Measurements from ENCODE around the gene GPC4.
"Not testable (repeated sequence)": the region's sequence is repeated elsewhere in the genome, so short reads cannot be mapped to it uniquely, and the experiment has no call there.

GPC4 gene

DNA sequence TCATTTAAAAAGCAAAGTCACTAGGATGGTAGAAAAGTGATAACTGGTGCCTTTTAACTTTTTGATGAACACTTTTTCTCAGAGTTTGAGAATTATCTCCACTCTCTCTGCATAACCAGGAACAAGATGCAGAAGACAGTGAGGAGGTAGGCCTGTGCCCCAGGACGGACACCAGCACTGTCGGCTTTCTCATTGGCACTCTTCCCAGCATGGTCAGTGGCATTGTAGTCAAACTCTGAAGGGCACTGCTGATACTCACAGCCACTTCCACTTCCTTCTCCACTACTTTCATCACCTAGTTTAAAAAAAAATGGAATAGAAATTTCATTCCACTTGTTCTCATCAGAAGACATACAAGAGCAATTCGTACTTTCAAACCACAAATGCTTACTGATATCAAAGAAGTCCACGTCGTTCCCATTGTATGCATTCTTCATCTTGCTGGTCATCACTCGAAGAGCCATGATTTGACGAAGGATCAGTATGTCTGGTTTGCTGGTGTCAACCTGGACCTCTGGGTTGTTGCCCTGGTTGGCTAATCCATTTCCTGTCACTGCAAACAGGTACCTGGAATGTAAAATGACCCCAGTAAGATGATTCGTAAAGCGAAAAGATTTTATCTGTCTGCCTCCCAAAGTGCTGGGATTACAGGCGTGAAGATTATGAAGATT, 112.4 kb downstream of the GPC4 start:
- TF ChIP-seq, protein P1, sequence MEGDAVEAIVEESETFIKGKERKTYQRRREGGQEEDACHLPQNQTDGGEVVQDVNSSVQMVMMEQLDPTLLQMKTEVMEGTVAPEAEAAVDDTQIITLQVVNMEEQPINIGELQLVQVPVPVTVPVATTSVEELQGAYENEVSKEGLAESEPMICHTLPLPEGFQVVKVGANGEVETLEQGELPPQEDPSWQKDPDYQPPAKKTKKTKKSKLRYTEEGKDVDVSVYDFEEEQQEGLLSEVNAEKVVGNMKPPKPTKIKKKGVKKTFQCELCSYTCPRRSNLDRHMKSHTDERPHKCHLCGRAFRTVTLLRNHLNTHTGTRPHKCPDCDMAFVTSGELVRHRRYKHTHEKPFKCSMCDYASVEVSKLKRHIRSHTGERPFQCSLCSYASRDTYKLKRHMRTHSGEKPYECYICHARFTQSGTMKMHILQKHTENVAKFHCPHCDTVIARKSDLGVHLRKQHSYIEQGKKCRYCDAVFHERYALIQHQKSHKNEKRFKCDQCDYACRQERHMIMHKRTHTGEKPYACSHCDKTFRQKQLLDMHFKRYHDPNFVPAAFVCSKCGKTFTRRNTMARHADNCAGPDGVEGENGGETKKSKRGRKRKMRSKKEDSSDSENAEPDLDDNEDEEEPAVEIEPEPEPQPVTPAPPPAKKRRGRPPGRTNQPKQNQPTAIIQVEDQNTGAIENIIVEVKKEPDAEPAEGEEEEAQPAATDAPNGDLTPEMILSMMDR (IDR thresholded peaks at IDR 0.05; ENCODE audit: low read length, missing control alignments), result no peak
- no peak for DNase-seq (ENCODE audit: low read depth)
- no peak overlapping the region for H3K4me3 ChIP-seq (replicated peaks; ENCODE audit: low read depth, low read length)

DNA sequence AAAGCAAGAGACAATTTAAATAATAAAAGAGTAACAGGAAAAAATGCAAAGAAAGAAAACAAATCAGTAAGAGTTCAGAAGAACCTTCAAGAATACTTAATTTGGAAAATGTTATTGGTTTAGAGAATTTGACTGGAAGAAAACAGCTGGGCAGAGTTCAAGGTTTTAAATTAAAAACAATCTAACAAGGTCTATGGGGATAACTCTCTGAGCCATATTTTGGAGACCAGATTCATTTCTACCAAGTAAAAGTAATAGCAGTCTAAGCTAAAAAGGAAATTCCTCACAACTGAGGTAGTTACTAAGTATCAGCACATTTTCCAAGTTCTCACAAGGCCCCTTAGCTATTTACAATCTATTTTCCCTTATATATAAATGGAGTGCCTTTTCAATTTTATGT, 114.7 kb downstream of the GPC4 start:
- H3K4me3 ChIP-seq (replicated peaks; ENCODE audit: low read depth, low read length), result no peak overlapping the region
- DNase-seq (ENCODE audit: low read depth), result no peak
- TF ChIP-seq, protein P1 (IDR thresholded peaks at IDR 0.05; ENCODE audit: low read length, missing control alignments), result no peak

DNA sequence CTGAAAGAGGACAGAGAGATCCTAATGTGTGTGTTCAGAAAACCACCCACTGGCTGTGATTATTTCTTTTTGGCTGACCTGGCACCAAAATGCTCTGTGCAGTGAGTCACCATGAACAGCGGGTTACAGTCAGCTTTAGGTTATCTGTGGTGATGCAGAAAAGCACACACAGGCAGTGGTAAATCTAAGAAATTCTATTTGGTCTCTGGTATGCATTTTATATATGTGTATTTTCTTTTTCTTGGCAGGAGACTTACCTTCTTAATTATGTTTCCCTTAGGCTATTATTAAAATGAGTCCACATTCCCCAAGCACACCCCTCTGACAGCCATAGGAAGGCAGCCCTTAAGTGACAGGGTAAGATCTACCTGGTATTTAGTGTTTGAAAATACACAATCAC, 118.0 kb downstream of the GPC4 start:
- peak; percentile 17 for DNase-seq (ENCODE audit: low read depth)
- TF ChIP-seq, protein P1 (IDR thresholded peaks at IDR 0.05; ENCODE audit: low read length, missing control alignments), result no peak

DNA sequence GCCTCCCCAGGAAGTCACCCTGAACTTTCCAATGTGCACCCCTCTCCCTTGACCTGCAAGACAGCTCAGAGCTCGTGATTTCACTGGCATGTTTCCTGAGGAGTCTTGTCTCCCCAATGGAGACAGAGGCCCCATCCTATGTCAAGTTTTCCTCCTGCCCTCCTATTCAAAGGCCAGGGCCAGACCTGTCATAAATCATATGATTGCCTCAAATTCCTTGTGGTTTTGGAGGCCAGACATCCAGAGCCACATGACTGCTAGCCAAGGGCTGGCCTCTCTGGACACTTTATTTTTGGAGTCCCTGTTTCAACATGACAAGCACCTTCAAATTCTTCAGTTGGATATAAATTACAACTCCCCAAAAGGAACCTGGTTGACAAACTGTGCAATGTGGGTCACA, 121.2 kb downstream of the GPC4 start:
- H3K4me3 ChIP-seq (replicated peaks; ENCODE audit: low read depth, low read length), result no peak overlapping the region
- TF ChIP-seq, protein P1 (IDR thresholded peaks at IDR 0.05; ENCODE audit: low read length, missing control alignments), result no peak
- DNase-seq (ENCODE audit: low read depth), result no peak

More for the DNA sequence above, 118.0 kb downstream of the GPC4 start:
- no peak overlapping the region for H3K4me3 ChIP-seq (replicated peaks; ENCODE audit: low read depth, low read length)

DNA sequence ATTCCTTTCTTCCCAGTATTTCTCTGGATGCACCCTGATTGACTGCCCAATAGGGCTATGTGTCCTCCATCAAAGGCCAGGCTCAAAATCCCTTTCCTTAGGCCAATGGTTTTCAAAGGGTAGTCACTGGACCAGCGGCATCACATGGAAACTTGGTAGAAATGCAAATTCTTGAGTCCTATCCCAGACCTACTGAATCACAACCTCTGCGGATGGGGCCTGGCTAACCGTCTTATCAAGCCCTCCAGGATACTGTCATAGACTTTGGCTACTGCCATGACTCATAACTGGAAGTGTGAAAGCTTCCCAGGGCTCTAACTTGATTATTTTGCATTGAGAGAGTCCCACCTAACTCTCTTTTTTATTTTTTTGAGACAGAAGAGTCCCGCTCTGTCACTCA, 125.2 kb downstream of the GPC4 start:
- TF ChIP-seq, protein P1 (IDR thresholded peaks at IDR 0.05; ENCODE audit: low read length, missing control alignments), result no peak
- no peak overlapping the region for H3K4me3 ChIP-seq (replicated peaks; ENCODE audit: low read depth, low read length)
- DNase-seq (ENCODE audit: low read depth), result no peak

DNA sequence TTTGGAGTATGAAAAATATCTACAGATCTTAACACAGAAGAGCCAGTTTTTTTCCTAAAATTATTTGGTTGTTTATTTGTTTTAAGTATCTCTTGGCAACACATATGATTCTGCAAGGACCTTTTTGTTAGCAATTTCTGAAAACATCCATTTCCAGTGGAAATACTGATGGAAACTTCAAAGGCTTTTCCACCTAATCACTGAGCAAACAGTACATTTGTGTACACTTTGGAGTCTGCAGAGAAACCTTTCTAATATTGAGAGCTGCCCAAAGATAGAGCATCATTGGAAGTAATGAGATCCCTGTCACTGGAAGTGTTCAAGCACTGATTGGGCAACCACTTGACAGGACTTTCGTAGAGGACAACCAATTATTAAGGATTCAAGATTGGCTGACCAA, 127.4 kb downstream of the GPC4 start:
- no peak overlapping the region for H3K4me3 ChIP-seq (replicated peaks; ENCODE audit: low read depth, low read length)
- no peak for DNase-seq (ENCODE audit: low read depth)
- TF ChIP-seq, protein P1 (IDR thresholded peaks at IDR 0.05; ENCODE audit: low read length, missing control alignments), result no peak

DNA sequence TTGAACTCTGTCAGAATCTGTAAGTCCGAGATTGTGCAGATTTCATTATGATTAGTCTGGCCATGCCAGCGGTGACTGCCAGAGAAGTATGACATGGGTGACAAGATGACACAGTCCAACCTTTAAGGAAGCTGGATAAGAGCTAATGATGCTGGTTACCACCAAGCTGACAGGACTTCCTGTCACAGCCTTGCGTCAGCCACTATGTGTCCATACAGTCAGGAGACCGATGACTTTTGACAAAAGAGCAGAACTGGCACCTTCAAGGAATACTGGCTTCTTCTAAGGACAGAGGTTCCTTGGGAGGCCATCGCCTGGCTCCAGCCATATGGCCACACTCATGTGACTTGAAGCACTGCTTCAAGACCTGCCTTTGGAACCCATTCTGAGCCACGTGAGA, 129.9 kb downstream of the GPC4 start:
- DNase-seq (ENCODE audit: low read depth), result no peak
- TF ChIP-seq, protein P1 (IDR thresholded peaks at IDR 0.05; ENCODE audit: low read length, missing control alignments), result no peak
- H3K4me3 ChIP-seq (replicated peaks; ENCODE audit: low read depth, low read length), result no peak overlapping the region

DNA sequence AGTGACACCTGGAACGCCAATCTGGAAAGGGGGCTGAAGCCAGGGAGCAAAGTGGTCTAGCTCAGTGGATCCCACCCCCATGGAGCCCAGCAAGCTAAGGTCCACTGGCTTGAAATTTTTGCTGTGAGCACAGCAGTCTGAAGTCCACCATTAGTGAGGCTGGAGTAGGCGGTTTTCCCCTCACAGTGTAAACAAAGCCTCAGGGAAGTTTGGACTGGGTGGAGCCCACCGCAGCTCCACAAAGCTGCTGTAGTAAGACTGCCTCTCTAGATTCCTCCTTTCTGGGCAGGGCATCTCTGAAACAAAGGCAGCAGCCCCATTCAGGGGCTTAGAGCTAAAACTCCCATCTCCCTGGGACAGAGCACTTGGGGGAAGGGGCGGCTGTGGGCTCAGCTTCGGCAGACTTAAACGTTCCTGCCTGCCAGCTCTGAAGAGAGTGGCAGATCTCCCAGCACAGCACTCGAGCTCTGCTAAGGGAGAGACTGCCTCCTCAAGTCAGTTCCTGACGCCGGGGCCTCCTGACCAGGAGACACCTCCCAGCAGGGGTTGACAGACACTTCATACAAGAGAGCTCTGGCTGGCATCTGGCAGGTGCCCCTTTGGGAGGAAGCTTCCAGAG, 136.1 kb downstream of the GPC4 start:
- not testable (repeated sequence) for H3K4me3 ChIP-seq (replicated peaks; ENCODE audit: low read depth, low read length); DNase-seq (ENCODE audit: low read depth)

Measured in fibroblast of pulmonary artery (primary cell).